Raji (cell line): ENCODE data around the gene MAP4.

ENCODE experiments used
- POLR2A ChIP-seq: IDR thresholded peaks from 2 replicates; pipeline ENCODE4 v1.6.1; 2011; ENCODE audit warnings: low read depth, low read length, control low read depth; ENCODE audit not compliant: insufficient read depth

Gene MAP4

DNA sequence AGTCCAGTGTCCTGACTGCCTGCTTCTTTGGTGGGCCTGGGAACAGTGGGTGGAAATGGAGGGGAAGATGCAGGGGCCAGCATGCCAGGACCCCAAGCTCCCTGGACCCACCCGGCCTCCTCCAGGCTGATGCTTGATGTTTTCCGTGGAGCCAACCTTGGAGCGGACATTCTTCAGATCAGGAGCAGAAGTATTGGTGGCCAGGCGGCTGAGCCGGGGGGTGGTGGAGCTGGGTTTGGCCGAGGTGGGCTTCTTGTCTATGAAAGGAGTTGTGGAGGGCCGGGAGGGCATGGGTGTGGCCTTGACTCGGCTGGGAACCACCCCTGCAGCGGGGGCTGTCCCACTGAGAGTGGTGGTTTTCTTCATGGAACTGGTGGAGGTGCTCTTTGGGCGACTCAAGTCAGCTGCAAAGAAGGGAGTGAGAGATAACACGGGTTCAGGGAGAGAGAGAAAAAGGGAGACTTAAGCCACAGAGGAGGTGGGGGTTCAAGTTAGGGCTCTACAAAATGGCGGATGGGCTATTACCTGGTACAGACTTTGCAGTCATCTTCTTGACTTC, 145.4 kb downstream of the MAP4 start:
- TF ChIP-seq POLR2A: no peak

DNA sequence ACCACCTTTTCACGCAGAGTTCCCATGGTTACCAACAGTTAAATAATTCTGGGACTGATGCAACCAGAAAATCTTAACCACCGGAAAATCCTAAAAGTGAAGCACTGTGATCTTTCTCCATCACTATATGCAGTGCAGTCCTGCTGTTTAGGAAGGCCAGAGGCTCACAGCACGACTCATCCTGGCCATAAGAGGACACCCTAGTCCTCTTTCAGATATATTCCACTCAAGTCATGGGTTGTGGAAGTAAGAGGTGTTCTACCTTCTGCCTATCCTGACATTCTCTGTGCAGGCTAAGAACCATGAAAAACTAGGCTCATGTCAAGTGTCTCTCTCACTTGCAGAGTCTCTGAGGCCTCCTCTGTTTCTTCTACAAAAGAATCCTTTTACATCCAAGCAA, 146.1 kb downstream of the MAP4 start:
- TF ChIP-seq POLR2A: no peak

DNA sequence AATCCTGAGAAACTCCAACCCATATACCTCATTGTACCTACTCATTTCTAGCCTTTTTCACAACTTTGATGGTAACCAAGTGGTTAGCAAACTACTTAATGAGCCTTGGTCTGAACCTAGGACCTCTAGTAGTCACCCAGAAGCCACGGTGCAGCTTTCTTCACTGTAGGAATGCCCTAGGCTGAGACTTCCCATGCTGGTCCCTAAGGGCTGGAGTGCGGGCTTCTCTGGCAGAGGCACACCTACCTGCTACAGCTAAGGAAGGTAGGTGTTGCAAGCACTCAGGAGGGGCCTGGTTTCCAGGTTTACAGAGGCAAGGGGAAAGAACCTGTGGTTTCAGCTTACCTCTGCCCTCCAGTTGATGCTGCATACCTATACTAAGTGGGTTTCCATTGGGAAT, 147.9 kb downstream of the MAP4 start:
- TF ChIP-seq POLR2A: no peak

DNA sequence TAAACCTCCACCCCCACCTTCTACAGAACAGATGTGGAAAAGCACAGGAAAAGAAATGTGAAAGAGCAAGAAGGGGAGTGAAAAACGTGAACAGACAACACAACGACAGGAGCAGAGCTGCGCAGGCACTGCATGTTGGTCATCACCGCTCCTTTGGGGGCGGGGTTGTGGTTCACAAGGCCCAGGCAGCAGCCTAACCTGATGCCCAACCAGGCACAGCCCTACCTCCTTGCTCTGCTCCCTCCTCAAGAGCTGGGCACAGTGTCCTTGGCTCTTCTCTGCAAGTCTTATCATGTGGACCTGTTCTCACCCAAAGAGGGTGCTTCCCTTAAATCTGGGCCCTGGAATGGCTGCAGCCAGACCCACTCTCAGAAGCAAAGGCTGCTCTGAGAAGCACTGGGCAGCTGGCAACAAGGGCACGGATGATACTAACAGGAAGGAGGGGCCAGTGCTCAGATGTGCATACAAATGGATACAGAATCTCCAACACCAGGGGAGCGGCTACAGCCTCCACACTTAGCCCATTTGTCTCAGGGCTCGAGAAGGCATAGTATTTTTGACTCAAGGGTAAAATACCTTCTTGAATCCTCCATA, 148.7 kb downstream of the MAP4 start:
- TF ChIP-seq POLR2A: no peak

DNA sequence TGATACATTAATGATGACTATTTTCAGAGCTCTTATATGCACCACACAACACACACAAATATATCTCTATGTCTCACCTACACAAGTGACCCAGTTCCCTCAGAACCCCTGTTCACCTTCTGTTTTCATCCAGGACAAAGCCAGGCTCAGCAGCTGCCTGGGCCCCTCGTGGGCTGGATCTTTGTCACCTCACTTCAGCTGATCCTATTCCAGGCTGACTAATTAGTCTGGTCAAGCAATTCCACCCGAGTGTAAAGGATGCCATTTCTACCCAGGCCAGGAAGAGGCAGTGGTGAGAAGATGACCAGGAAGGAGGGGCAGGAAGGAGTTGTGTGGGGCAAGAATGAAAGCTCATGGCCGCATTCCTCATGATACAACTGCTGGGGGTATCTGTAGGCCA, 151.0 kb downstream of the MAP4 start:
- no peak for TF ChIP-seq POLR2A

DNA sequence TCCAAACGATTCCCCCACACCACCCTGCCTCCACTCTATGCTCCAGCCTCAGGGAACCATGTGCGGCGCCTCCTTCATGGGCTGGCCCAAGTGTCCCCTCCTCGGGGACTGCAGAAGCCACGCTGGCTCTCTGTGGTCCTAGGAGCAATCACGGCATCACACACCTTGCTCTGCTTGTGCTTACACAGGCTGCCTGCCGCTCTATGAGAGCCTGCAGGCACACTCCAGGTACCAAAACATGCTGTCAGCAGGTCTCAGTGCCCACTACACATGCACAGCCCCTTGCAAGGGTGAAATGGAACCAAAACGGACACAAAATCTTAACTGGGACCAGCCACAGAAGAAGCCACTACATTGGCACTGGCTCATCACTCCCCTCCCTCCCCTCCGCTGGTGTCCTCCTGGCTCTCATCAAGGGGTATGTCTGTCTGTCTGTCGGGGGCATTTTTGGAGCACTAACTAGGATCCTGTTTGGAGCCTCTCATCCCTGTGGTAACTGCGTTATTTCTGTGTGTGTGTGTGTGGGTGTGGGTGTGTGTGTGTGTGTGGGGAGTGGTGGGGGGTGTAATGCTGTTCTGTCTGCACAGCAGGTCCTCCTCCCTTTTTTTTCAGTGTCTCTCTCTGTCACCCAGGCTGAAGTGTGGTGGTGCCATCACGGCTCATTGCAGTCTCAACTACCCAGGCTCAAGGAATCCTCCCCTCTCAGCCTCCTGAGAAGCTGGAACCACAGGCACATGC, 152.7 kb downstream of the MAP4 start:
- TF ChIP-seq POLR2A: no peak

DNA sequence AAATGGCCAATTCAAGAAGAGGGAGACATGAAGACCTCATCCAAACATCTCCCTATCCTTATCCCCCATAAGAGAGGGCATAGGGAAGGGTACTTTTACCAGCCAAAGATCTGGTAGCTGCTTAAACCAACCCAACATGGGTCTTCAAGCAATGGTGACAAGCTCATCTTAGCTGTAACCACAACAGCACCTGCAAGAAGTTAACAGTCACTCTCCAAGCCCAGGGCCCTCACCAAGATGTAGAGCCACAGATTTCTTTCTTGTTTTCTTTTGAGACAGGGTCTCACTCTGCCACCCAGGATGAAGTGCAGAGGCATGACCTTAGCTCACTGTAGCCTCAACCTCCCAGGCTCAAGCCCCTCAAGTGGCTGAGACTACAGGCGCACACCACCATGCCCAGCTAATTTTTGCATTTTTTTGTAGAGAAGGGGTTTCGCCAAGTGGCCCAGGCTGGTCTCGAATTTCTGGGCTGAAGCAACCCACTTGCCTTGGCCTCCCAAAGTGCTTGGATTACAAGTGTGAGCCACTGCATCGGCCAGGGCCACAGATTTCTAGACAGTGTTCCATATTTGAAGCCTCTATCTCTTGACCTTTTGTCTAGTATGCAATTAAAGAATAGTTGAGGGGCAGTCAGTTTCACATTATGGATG, 156.1 kb downstream of the MAP4 start:
- no peak for TF ChIP-seq POLR2A

DNA sequence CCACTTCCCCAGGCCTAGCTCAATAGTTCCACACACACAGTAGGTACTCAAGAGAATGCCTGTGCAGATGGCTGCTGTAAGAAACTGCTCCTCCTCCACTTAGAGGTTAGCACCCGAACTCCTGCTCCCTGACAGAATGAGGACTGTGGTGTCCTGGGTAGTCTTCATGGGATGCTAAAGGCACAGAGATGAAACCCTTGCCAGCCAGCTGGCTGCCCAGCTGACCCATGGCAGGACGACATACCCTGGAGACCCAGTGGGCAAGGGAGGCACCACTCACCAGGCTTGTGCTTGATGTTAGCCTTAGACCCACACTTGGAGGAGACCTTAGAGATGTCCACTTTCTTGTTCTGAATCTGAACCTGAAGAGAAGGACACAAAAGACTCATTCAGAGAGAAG, 159.1 kb downstream of the MAP4 start:
- no peak for TF ChIP-seq POLR2A

DNA sequence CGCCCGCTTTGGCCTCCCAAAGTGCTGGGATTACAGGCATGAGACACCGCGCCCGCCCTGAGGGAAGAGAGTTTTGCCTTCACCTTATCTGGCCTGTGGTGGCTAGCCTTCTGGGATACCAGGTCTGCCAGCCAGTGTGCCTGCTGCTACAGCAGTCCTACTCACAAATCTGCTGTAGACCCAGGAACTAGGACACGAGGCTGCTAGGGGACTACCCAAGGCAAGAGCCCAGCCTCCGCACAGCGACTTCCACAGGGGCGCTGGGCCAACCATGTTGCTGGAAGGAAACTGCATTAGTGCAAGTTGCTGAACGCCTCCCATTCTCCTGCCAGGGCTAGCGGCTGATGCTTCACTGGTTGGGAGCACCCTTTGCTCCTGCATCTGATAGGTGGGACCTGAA, 159.5 kb downstream of the MAP4 start:
- TF ChIP-seq POLR2A: no peak

DNA sequence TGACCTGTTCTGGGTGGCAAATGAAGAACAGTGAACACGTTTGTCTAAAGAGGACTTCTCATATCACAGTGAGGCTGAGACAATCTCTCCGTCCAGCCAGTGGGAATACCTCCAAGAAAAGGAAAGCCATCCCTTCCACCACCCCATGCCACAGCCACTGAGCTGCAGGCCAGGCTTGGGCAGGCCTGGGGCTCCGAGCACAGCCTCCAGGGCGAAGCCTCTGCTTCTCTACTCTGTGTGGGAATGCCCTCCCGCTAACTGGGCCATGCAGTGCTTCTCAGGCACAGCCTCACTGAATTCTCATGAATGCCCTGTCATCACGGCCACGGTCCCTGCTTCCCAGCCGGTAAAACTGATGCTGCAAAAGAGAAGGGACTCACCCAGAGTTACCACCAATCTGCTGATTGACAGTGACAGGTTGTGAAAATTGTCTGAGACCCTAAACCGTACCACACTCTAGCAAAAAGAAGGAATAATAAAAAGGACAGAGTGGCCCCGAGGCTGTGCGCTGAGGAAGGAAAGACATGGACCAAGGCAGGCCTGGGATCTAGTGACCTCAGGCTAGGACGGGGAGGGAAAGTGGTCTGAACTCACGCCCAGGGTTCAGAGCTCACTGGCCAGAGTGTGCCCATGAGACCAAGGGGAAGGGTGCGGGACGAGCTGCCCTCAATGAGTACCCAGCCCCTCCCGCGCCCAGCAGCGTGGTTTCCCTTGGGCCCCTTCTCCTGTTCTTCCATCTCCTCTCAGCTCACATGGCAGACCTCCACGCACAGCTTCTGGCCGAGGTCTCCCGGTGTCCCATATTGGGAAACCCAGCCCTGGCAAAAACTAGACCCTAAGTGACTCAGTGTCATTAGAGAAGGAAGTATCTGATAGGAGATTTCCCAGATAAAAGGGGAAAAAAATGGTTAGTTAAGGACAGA, 160.5 kb downstream of the MAP4 start:
- no peak for TF ChIP-seq POLR2A

DNA sequence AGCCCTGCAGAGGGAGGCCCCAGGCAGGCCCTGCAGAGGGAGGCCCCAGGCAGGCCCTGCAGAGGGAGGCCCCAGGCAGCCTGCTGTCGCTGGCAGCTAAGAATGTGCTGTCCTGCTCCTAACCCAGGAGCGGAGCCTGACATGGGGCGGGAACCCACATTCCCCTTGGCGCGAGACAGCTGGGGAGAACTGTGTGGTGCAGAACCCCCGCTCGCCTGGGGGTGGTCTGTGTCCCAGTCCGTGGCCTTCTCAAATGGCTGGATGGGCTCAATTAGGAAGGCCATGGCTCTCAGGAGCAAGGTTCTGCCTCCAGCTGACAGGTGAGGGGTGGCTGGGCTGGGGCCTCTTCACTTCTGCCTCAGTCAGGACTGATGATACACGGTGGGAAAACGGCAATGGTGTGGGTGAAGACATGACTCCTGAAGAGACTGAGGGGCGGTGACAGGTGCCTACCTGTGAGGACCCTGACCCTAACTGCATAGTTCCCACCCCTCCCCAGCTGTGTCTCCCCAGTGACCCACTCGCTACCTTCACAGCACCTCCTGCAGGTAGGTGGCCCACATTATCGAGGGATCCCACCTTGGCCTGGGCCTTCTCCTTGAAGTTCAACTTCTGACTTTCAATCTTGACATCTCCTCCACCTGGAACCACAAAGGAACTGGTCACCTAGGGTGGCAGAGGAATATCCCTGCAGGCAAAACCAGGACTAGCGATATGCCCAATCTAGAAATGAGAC, 161.3 kb downstream of the MAP4 start:
- no peak for TF ChIP-seq POLR2A

DNA sequence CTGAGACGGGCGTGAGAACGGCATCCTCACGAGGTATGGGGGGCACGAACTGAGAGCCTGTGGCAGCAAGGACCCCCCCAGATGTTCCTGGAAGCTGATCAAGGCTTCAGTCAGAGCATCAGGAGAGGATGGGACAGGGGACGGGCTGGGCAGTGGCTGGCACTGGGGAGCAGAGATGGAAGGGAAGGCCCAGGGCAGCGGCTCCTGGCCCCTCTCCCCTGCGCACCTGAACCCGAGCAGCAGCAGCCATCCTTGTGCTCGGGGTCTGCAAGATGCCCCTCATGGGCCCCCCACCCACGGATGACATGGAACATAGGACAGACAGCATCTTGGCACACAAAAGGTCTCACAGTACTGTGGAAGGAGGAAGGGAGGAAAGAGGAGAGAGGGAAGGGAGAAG, 161.9 kb downstream of the MAP4 start:
- TF ChIP-seq POLR2A: no peak

DNA sequence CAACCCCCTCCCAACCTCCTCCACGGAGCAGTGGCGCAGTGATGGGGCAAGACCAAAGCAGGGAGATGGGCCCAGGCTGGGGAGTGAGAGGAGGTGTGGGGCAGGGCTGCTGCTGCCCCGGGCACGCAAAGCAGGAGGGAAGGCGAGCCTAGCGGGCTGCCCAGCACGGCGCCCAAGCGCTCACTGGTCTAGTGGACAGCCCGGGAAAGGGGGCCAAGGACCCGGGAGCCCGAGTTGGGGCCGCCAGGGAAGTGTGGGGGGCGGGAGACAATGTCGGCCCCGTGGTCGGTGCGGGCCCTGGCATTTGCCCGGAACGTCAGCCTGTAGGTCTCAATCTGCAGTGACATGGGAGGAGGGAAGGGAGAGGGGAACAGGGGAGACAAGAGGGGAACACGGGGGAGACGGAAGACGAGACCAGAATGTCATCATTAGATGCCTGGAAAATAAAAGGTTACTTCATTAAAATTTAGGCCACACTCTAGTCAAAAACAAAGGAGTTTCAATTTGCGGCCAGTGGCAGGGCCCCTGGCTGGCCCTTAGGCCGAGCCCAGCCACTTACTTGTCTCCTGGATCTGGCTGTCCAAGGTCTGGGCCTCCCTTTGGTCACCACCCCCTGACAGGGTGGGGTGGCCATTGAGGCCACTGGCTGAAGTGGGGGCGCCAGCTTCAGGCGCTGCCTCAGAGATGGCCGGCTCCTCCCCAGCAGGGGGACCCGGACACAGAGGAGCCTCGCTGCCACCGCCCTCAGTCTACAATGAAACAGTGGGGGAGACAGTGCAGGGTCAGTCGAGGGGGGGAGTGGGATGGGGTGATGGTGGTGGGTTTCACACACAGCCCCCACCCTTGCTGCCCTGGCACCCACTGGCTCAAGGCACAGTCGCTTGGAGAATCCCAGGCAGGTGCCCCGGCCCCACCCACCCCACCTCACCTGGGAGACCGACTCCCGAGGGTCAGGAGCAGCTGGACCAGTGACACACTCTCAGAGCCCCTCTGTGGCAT, 163.3 kb downstream of the MAP4 start:
- no peak for TF ChIP-seq POLR2A
